ENCODE measurements around the gene FBXO3. TPM values are rescaled to one million over a fixed set of nuclear protein-coding genes. Genes with fewer than 3 reads are reported as not detected.
"Not testable (repeated sequence)": the region's sequence is repeated elsewhere in the genome, so short reads cannot be mapped to it uniquely, and the experiment has no call there.

FBXO3 gene
- total and polyA plus RNA-seq, 2 of the 8 experiments (the other 6 are each of a cell fraction or from before 2014, with no cell fraction given), result 15.9 to 25.7 TPM

DNA sequence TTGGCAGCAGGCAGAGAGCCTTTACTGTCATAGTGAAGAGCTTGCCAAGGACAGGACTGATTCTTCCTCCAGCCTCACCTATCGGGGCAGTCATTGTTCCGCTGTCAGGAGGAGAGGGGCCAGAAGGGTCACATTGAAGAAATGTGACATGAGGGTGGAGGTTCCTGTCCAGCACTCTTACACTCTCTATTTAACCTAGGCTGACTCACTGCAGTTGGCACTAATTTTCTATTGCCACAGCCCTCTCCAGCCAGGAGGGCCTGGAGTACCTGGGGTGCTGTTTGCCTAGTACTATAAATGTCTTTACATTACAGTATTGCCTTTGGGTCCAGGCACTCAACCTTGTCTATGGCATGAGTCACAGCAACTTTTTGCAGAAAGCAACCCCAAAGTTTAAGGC is 66.5 kb downstream of the FBXO3 start:
- not testable (repeated sequence) for DNase-seq (ENCODE audit: low read depth in 1 of 2, low spot score in 2 of 2); H3K79me1 ChIP-seq (ENCODE audit: low read depth, low read length); H3K4me2 ChIP-seq (ENCODE audit: insufficient read depth in 1 of 2, low read depth in 2 of 2, low read length in 2 of 2); H3K4me3 ChIP-seq (ENCODE audit: extremely low read depth in 1 of 4, insufficient read depth in 2 of 4, low read depth in 3 of 4, low read length in 4 of 4); H4K8ac ChIP-seq (ENCODE audit: extremely low read depth, insufficient read depth, low read length); H3K18ac ChIP-seq (ENCODE audit: extremely low read depth, low read length); H3K79me2 ChIP-seq (ENCODE audit: control insufficient read depth in 1 of 2, insufficient read depth in 2 of 2, low read length in 2 of 2); H4K20me1 ChIP-seq (replicated peaks in 1 of 2; ENCODE audit: control insufficient read depth in 1 of 2, insufficient read depth in 2 of 2, low read length in 2 of 2); H2AK5ac ChIP-seq (ENCODE audit: low read depth, low read length); H3K14ac ChIP-seq (ENCODE audit: insufficient read length); H2AFZ ChIP-seq (ENCODE audit: low read length); H3K9ac ChIP-seq (replicated peaks in 1 of 4; ENCODE audit: extremely low read depth in 1 of 4, low read depth in 3 of 4, low read length in 3 of 4); H3K56ac ChIP-seq (replicated peaks; ENCODE audit: insufficient read length, low read depth, low read length); H2BK5ac ChIP-seq (ENCODE audit: low read depth, low read length); H2BK20ac ChIP-seq (ENCODE audit: low read length); H3K23me2 ChIP-seq (ENCODE audit: low read depth, low read length); H3K27me3 ChIP-seq (replicated peaks in 1 of 4; ENCODE audit: control insufficient read depth in 3 of 4, extremely low read depth in 1 of 4, insufficient read depth in 3 of 4, low read length in 3 of 4); H2BK15ac ChIP-seq (ENCODE audit: low read length); H2BK12ac ChIP-seq (ENCODE audit: low read depth, low read length); H3K4ac ChIP-seq (replicated peaks; ENCODE audit: insufficient read length, low read depth, low read length); H4K5ac ChIP-seq (ENCODE audit: insufficient read length, low read depth, low read length); H3K27ac ChIP-seq (ENCODE audit: low read depth, low read length); H4K91ac ChIP-seq (replicated peaks; ENCODE audit: insufficient read length, low read length); H2BK120ac ChIP-seq (replicated peaks; ENCODE audit: low read depth, low read length); H3K23ac ChIP-seq (ENCODE audit: insufficient read length); FAIRE-seq; H3K9me3 ChIP-seq (ENCODE audit: insufficient read depth in 2 of 2, low read depth in 1 of 2, low read length in 1 of 2); H3K4me1 ChIP-seq (replicated peaks in 1 of 4; ENCODE audit: control insufficient read depth in 3 of 4, insufficient read depth in 4 of 4, low read length in 3 of 4)
- H3K36me3 ChIP-seq (ENCODE audit: control insufficient read depth in 2 of 4, insufficient read depth in 4 of 4, low read length in 3 of 4), result peaks cover 6 to 15% (median 12%) of the 10 kb centered on the region in 4 experiments; a peak in 6 of 8 replicates
- ChIA-PET CTCF (ENCODE audit: partially characterized antibody) (interaction anchor here (0.6 to 2.4 kb wide), 5 partner anchors 8 to 357 kb away, joined by 3 to 18 read pairs (median 4); no protein-coding TSS in a partner anchor), POLR2A (ENCODE audit: partially characterized antibody) (interaction anchor here (0.7 to 1.1 kb wide), 2 partner anchors 8 to 9 kb away, joined by 3 read pairs; no protein-coding TSS in a partner anchor)
- no CpG with 5 or more reads among the region's 2 CpGs for WGBS, 2 experiments (ENCODE audit: extremely low coverage in 1 of 2, insufficient coverage in 1 of 2, insufficient read length in 1 of 2, insufficient replicate concordance in 2 of 2, low coverage in 1 of 2, low lambda C conversion rate in 2 of 2, missing lambda C conversion rate in 1 of 2)

Data from H1 (cell line).